B cell (primary cell): ENCODE results near the gene RTP4. TPM values are rescaled to one million over a fixed set of nuclear protein-coding genes. Genes with fewer than 3 reads are reported as not detected.

Source experiments
- ATAC-seq: fragments of 200-7000 bp; cut with Tn5 transposase; one replicate; pipeline ENCODE4 v1.10.0; 2021; ENCODE audit warnings: low read depth, mild to moderate bottlenecking, moderate number of reproducible peaks, moderate library complexity
- CTCF ChIA-PET: fragments of 350-600 bp; sonication (Branson Sonifier 250); formaldehyde crosslinking; loops from one replicate; lab custom pipeline; 2021; ENCODE audit warnings: antibody characterized with exemption, inconsistent platforms; lab: Charles Lee
- POLR2A ChIA-PET: fragments of 350-600 bp; sonication (Branson Sonifier 250); formaldehyde crosslinking; loops from one replicate; lab custom pipeline; 2021; ENCODE audit warnings: antibody characterized with exemption; lab: Charles Lee
- DNase-seq: peaks from one replicate; pipeline ENCODE4 v3.0.0; 2013
- H2AFZ ChIP-seq: 2 replicates; pipeline ENCODE4 v1.6.1; 2012; ENCODE audit warnings: mild to moderate bottlenecking, low read depth, low read length; ENCODE audit not compliant: insufficient read depth, poor library complexity, severe bottlenecking
- H3K27ac ChIP-seq, 2 donors: 1 replicate in 1 of 2; 2 replicates in 1 of 2; pipeline ENCODE4 v1.5.1; 2012 to 2013; ENCODE audit warnings: low read length in 2 of 2, mild to moderate bottlenecking in 2 of 2, moderate library complexity in 1 of 2
- H3K27me3 ChIP-seq, 4 experiments: fragments of 200-600 bp in 1 of 4; sonication (generic) in 1 of 4; replicated peaks in 1 of 4; 1 replicate in 2 of 4; 2 replicates in 2 of 4; pipeline versions ENCODE4 v1.6.1 to v1.7.0; 2013 to 2016; ENCODE audit warnings: low read length in 3 of 4, mild to moderate bottlenecking in 2 of 4, mixed read lengths in 1 of 4, moderate library complexity in 1 of 4; ENCODE audit not compliant: insufficient read depth in 4 of 4, control insufficient read depth in 3 of 4; ENCODE audit errors: control extremely low read depth in 1 of 4
- H3K36me3 ChIP-seq, 2 experiments: replicated peaks in 1 of 2; 1 replicate in 1 of 2; 2 replicates in 1 of 2; pipeline versions ENCODE4 v1.6.1 to v1.7.1; 2013; ENCODE audit warnings: low read length in 1 of 2; ENCODE audit not compliant: insufficient read depth in 2 of 2, control insufficient read depth in 1 of 2; ENCODE audit errors: control extremely low read depth in 1 of 2, extremely low read depth in 1 of 2
- H3K4me1 ChIP-seq, 2 donors: fragments of 200-600 bp in 1 of 2; sonication (generic) in 1 of 2; 1 replicate in 1 of 2; 2 replicates in 1 of 2; pipeline versions ENCODE4 v1.5.1 to v1.6.1; 2013 to 2017; ENCODE audit warnings: low read length in 2 of 2; ENCODE audit not compliant: control insufficient read depth in 2 of 2, insufficient read depth in 2 of 2
- H3K4me2 ChIP-seq: replicated peaks from 2 replicates; pipeline ENCODE3; 2012; ENCODE audit warnings: mild to moderate bottlenecking, low read depth, low read length; ENCODE audit not compliant: poor library complexity, severe bottlenecking
- H3K4me3 ChIP-seq, 5 experiments: fragments of 200-600 bp in 1 of 5; sonication (generic) in 1 of 5; 1 replicate in 3 of 5; 2 replicates in 2 of 5; pipeline versions ENCODE4 v1.5.1 to v1.7.0; 2011 to 2016; ENCODE audit warnings: low read length in 4 of 5, mild to moderate bottlenecking in 4 of 5, low read depth in 2 of 5, control low read depth in 1 of 5, moderate library complexity in 1 of 5; ENCODE audit not compliant: insufficient read depth in 1 of 5; ENCODE audit errors: control extremely low read depth in 1 of 5, extremely low read depth in 1 of 5
- H3K79me2 ChIP-seq: fragments of 200-600 bp; sonication (generic); one replicate; pipeline ENCODE4 v1.6.0; 2016; ENCODE audit warnings: low read length; ENCODE audit not compliant: control insufficient read depth, insufficient read depth
- H3K9ac ChIP-seq: fragments of 200-600 bp; sonication (generic); 2 replicates; pipeline ENCODE4 v1.6.1; 2017; ENCODE audit warnings: mild to moderate bottlenecking, low read length, moderate library complexity
- H3K9me3 ChIP-seq, 3 donors: one replicate each; pipeline versions ENCODE4 v1.6.1 to v1.7.1; 2013; ENCODE audit warnings: low read length in 2 of 3; ENCODE audit not compliant: control insufficient read depth in 2 of 3, insufficient read depth in 1 of 3; ENCODE audit errors: control extremely low read depth in 1 of 3
- H4K20me1 ChIP-seq: 2 replicates; pipeline ENCODE4 v1.6.0; 2012; ENCODE audit warnings: mild to moderate bottlenecking, low read length; ENCODE audit not compliant: insufficient read depth, control insufficient read depth, poor library complexity, severe bottlenecking
- H3K27ac Mint-ChIP-seq: one replicate; pipeline ENCODE4 v1.8.0; 2021; ENCODE audit warnings: mixed read lengths
- H3K27me3 Mint-ChIP-seq: one replicate; pipeline ENCODE4 v1.8.0; 2021; ENCODE audit warnings: mixed read lengths
- H3K4me1 Mint-ChIP-seq: one replicate; pipeline ENCODE4 v1.8.0; 2021; ENCODE audit warnings: mixed read lengths
- H3K4me3 Mint-ChIP-seq: one replicate; pipeline ENCODE4 v1.8.0; 2021; ENCODE audit warnings: mixed read lengths
- H3K9me3 Mint-ChIP-seq: one replicate; pipeline ENCODE4 v1.8.0; 2022; ENCODE audit warnings: mixed read lengths; ENCODE audit not compliant: insufficient read depth
- EZH2 ChIP-seq: IDR thresholded peaks from 2 replicates; pipeline ENCODE4 v1.6.1; 2012; ENCODE audit warnings: borderline replicate concordance, low read depth, mild to moderate bottlenecking, moderate library complexity, low read length; ENCODE audit not compliant: insufficient read depth, poor library complexity, severe bottlenecking
- WGBS: methylation state at CpG from one replicate; pipeline ENCODE4 v1.1.5; 2013; ENCODE audit warnings: missing lambda C conversion rate; ENCODE audit not compliant: insufficient coverage; 5-methylcytosine and 5-hydroxymethylcytosine counted together
- intact Hi-C: fragments of 100-400 bp; cut with micrococcal nuclease; formaldehyde crosslinking; loops from one replicate; pipeline ENCODE4 v1.10.0; 2022
- polyA plus RNA-seq: library from polyadenylated mRNA; depleted of rRNA; stranded (reverse); fragments of >200 nt; gene quantifications from 2 replicates; pipeline ENCODE4 v1.2.3, GENCODE V29; 2012
- total RNA-seq, 2 donors: library from RNA; stranded (reverse); fragments of 120-200 nt in 1 of 2; gene quantifications; 1 replicate in 1 of 2; 2 replicates in 1 of 2; pipeline versions ENCODE4 v1.2.3 to v1.2.4, GENCODE V29; 2013 to 2022
- TF ChIP-seq, protein P1 (sequence below): fragments of 200-600 bp; IDR thresholded peaks from one replicate; pipeline ENCODE4 v1.8.0; 2022; ENCODE audit warnings: antibody characterized with exemption, mild to moderate bottlenecking

Gene RTP4
- total and polyA plus RNA-seq, 2 donors (not counting 1 experiment from before 2014, with no cell fraction given), result 1.0 to 6.7 TPM

DNA sequence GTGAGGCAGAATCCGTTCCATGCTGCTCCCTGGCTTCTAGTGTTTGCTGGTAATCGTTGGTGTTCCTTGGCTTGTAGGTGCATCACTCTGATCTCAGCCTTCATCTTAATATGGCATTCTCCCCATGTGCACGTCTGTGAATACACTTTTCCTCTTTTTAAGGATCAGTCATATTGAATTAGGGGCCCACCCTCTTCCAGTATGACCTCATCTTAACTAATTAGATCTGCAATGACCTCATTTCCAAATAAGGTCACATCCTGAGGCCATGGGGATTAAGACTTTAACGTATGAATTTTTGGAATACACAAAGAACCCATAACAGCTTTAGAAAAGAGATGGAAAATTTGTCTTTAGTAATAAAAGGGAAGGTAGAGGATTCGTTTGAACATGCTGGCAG, 42.6 kb upstream of the RTP4 start:
- H2AFZ ChIP-seq, result no peak overlapping the region
- H3K9ac ChIP-seq, result no peak overlapping the region
- CTCF ChIA-PET, result interaction anchor here (2.0 to 15.4 kb wide), 2 partner anchors 354 to 389 kb away, joined by 10 to 479 read pairs; no protein-coding TSS in a partner anchor
- H3K36me3 ChIP-seq, result no peaks in the 10 kb centered on the region
- H3K4me2 ChIP-seq, result no peak overlapping the region
- no peak overlapping the region for H3K4me3 Mint-ChIP-seq
- TF ChIP-seq, protein P1, sequence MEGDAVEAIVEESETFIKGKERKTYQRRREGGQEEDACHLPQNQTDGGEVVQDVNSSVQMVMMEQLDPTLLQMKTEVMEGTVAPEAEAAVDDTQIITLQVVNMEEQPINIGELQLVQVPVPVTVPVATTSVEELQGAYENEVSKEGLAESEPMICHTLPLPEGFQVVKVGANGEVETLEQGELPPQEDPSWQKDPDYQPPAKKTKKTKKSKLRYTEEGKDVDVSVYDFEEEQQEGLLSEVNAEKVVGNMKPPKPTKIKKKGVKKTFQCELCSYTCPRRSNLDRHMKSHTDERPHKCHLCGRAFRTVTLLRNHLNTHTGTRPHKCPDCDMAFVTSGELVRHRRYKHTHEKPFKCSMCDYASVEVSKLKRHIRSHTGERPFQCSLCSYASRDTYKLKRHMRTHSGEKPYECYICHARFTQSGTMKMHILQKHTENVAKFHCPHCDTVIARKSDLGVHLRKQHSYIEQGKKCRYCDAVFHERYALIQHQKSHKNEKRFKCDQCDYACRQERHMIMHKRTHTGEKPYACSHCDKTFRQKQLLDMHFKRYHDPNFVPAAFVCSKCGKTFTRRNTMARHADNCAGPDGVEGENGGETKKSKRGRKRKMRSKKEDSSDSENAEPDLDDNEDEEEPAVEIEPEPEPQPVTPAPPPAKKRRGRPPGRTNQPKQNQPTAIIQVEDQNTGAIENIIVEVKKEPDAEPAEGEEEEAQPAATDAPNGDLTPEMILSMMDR, result no peak
- TF ChIP-seq EZH2, result no peak
- 63% methylated on average over 4 of the region's 5 CpGs for WGBS
- no peak for ATAC-seq
- no peak overlapping the region for H3K27ac Mint-ChIP-seq
- DNase-seq, result no peak
- no peaks in the 10 kb centered on the region for H3K4me1 ChIP-seq
- peaks cover 0 to 17% (median 3%) of the 10 kb centered on the region in 4 experiments for H3K27me3 ChIP-seq
- intact Hi-C loops, result no loop called here
- no peaks in the 10 kb centered on the region for H4K20me1 ChIP-seq
- peaks cover 21% of the 10 kb centered on the region for H3K27me3 Mint-ChIP-seq
- H3K4me3 ChIP-seq, result no peak overlapping the region
- H3K9me3 ChIP-seq, result no peaks in the 10 kb centered on the region
- no peaks in the 10 kb centered on the region for H3K4me1 Mint-ChIP-seq
- POLR2A ChIA-PET, result no interaction called here
- no peaks in the 10 kb centered on the region for H3K79me2 ChIP-seq
- H3K9me3 Mint-ChIP-seq, result no peaks in the 10 kb centered on the region
- no peak overlapping the region for H3K27ac ChIP-seq

DNA sequence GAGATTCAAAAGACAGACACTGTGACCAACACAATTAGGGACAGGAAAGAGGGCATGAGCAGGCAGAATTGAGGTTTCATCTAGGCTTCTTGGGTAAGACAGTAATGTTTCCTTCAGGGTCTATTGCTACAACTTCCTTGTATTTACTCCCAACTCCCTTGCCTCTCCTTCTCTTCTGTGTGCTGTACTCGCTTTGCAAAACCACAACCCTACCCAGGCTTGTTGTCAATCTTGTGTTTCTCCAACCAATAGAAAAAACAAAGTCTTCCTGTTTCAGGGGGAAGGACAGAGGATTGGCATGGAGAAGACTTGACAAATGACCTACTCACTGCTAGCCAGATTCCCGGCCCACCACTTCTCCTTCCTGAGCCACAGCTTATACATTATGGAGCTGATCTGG, 40.3 kb upstream of the RTP4 start:
- intact Hi-C loops, result no loop called here
- Histone ChIP-seq H2AFZ (no peak overlapping the region), H4K20me1 (no peaks in the 10 kb centered on the region), H3K9me3 (no peaks in the 10 kb centered on the region), H3K4me2 (no peak overlapping the region), H3K4me3 (no peak overlapping the region), H3K36me3 (no peaks in the 10 kb centered on the region), H3K4me1 (no peaks in the 10 kb centered on the region), H3K79me2 (no peaks in the 10 kb centered on the region), H3K27me3 (peaks cover 0 to 14% (median 3%) of the 10 kb centered on the region in 4 experiments), H3K9ac (no peak overlapping the region), H3K27ac (no peak overlapping the region)
- POLR2A ChIA-PET, result no interaction called here
- ATAC-seq (no peak), DNase-seq (no peak)
- Mint-ChIP-seq H3K4me3 (no peak overlapping the region), H3K9me3 (no peaks in the 10 kb centered on the region), H3K4me1 (no peaks in the 10 kb centered on the region), H3K27me3 (peaks cover 19% of the 10 kb centered on the region), H3K27ac (no peak overlapping the region)
- WGBS, result 40% methylated on average over 1 of the region's 2 CpGs
- TF ChIP-seq, protein P1, result no peak
- TF ChIP-seq EZH2, result no peak
- CTCF ChIA-PET, result interaction anchor here (1.0 to 15.4 kb wide), 2 partner anchors 10 to 352 kb away, joined by 4 to 479 read pairs; no protein-coding TSS in a partner anchor
